Naive B cell (primary cell): ENCODE data around the gene KAZN. TPM values are rescaled to one million over a fixed set of nuclear protein-coding genes. Genes with fewer than 3 reads are reported as not detected.
A peak's percentile ranks its signal among the peaks of the same experiment; 100 is the strongest.

Experiments used
- ATAC-seq, 2 donors: fragments of 150-1000 bp; cut with Tn5 transposase; 2 replicates each; pipeline ENCODE4 v1.10.0; 2021; ENCODE audit warnings: low read depth in 2 of 2, mild to moderate bottlenecking in 2 of 2, moderate library complexity in 2 of 2
- DNase-seq: peaks from one replicate; pipeline ENCODE4 v3.0.0; 2022
- H3K27ac Mint-ChIP-seq, 6 donors: one replicate each; pipeline ENCODE4 v1.8.0; 2020 to 2022; ENCODE audit warnings: mild to moderate bottlenecking in 6 of 6, mixed read lengths in 6 of 6, moderate library complexity in 5 of 6, inconsistent platforms in 2 of 6
- H3K27me3 Mint-ChIP-seq, 3 donors: one replicate each; pipeline ENCODE4 v1.8.0; 2021 to 2022; ENCODE audit warnings: mixed read lengths in 3 of 3, mild to moderate bottlenecking in 1 of 3
- H3K36me3 Mint-ChIP-seq, 2 donors: one replicate each; pipeline ENCODE4 v1.8.0; 2020 to 2022; ENCODE audit warnings: mixed read lengths in 2 of 2, inconsistent platforms in 1 of 2, mild to moderate bottlenecking in 1 of 2
- H3K4me1 Mint-ChIP-seq, 3 donors: one replicate each; pipeline ENCODE4 v1.8.0; 2020 to 2022; ENCODE audit warnings: mixed read lengths in 3 of 3, inconsistent platforms in 1 of 3, mild to moderate bottlenecking in 1 of 3, moderate library complexity in 1 of 3
- H3K4me3 Mint-ChIP-seq, 8 donors: one replicate each; pipeline ENCODE4 v1.8.0; 2020 to 2022; ENCODE audit warnings: mild to moderate bottlenecking in 8 of 8, mixed read lengths in 8 of 8, moderate library complexity in 8 of 8, inconsistent platforms in 2 of 8
- H3K9me3 Mint-ChIP-seq, 7 donors: one replicate each; pipeline ENCODE4 v1.8.0; 2020 to 2022; ENCODE audit warnings: mixed read lengths in 7 of 7, mild to moderate bottlenecking in 5 of 7, inconsistent platforms in 2 of 7, moderate library complexity in 1 of 7
- polyA plus RNA-seq, 6 donors: library from polyadenylated mRNA; unstranded; fragments of 300-500 nt; fragmentation: Illumina TruSeq; gene quantifications; one replicate each; pipeline ENCODE4 v1.2.3, GENCODE V29; 2021; ENCODE audit warnings: low read depth in 6 of 6

The KAZN gene
- polyA plus RNA-seq, 6 donors from 2014 or later = 0.16 TPM; not detected in 5

GRCh38 chr1:14810595-14811361, 212.3 kb downstream of the KAZN start:
- ATAC-seq = no peak
- Mint-ChIP-seq H3K36me3 (peaks cover 8 to 14% of the 10 kb centered on the region in 2 donors), H3K27me3 (no peaks in the 10 kb centered on the region), H3K4me3 (no peak overlapping the region), H3K27ac (peak overlapping the region in 1 of 6 donors; percentile 45), H3K9me3 (peaks cover 0 to 34% (median 18%) of the 10 kb centered on the region in 7 donors), H3K4me1 (no peaks in the 10 kb centered on the region)
- no peak for DNase-seq

GRCh38 chr1:14811573-14811972, 213.1 kb downstream of the KAZN start:
- DNase-seq = no peak
- Mint-ChIP-seq H3K27me3 (no peaks in the 10 kb centered on the region), H3K9me3 (peaks cover 4 to 26% (median 17%) of the 10 kb centered on the region in 7 donors), H3K36me3 (peaks cover 6 to 12% of the 10 kb centered on the region in 2 donors), H3K27ac (no peak overlapping the region), H3K4me3 (no peak overlapping the region), H3K4me1 (no peaks in the 10 kb centered on the region)
- no peak for ATAC-seq

GRCh38 chr1:14812189-14812588, 213.7 kb downstream of the KAZN start:
- Mint-ChIP-seq H3K27me3 (no peaks in the 10 kb centered on the region), H3K27ac (no peak overlapping the region), H3K4me3 (no peak overlapping the region), H3K36me3 (peaks cover 4 to 7% of the 10 kb centered on the region in 2 donors), H3K9me3 (peaks cover 0 to 19% (median 11%) of the 10 kb centered on the region in 7 donors), H3K4me1 (no peaks in the 10 kb centered on the region)
- DNase-seq = no peak
- no peak for ATAC-seq

- H3K4me1 Mint-ChIP-seq = no peaks in the 10 kb centered on the region
- DNase-seq (no peak), ATAC-seq (no peak)
- H3K9me3 Mint-ChIP-seq = peaks cover 0 to 4% (median 1%) of the 10 kb centered on the region in 7 donors
- peaks cover 0 to 2% (median 0%) of the 10 kb centered on the region in 3 donors for H3K27me3 Mint-ChIP-seq
- H3K27ac Mint-ChIP-seq = no peak overlapping the region
- no peaks in the 10 kb centered on the region for H3K36me3 Mint-ChIP-seq
- no peak overlapping the region for H3K4me3 Mint-ChIP-seq
These were observed 216.8 kb downstream of the KAZN start for GRCh38 chr1:14815175-14815877.

- Mint-ChIP-seq H3K4me1 (no peaks in the 10 kb centered on the region), H3K36me3 (no peaks in the 10 kb centered on the region), H3K27ac (no peak overlapping the region), H3K9me3 (peaks cover 0 to 4% (median 1%) of the 10 kb centered on the region in 7 donors), H3K27me3 (peaks cover 0 to 8% (median 0%) of the 10 kb centered on the region in 3 donors), H3K4me3 (no peak overlapping the region)
- DNase-seq (no peak), ATAC-seq (no peak)
These were observed 219.0 kb downstream of the KAZN start for GRCh38 chr1:14817223-14818170.

GRCh38 chr1:14820295-14821085, 222.0 kb downstream of the KAZN start:
- DNase-seq (no peak), ATAC-seq (no peak)
- Mint-ChIP-seq H3K27ac (peak overlapping the region in 1 of 6 donors; percentile 52), H3K9me3 (peaks cover 0 to 4% (median 0%) of the 10 kb centered on the region in 7 donors), H3K27me3 (peaks cover 0 to 8% (median 0%) of the 10 kb centered on the region in 3 donors), H3K36me3 (no peaks in the 10 kb centered on the region), H3K4me3 (peak overlapping the region in 1 of 8 donors; percentile 18), H3K4me1 (no peaks in the 10 kb centered on the region)

GRCh38 chr1:14822493-14822892, 224.0 kb downstream of the KAZN start:
- H3K4me3 Mint-ChIP-seq = no peak overlapping the region
- no peaks in the 10 kb centered on the region for H3K9me3 Mint-ChIP-seq
- no peaks in the 10 kb centered on the region for H3K4me1 Mint-ChIP-seq
- no peaks in the 10 kb centered on the region for H3K36me3 Mint-ChIP-seq
- DNase-seq (no peak), ATAC-seq (no peak)
- H3K27me3 Mint-ChIP-seq = peaks cover 0 to 8% (median 0%) of the 10 kb centered on the region in 3 donors
- no peak overlapping the region for H3K27ac Mint-ChIP-seq

GRCh38 chr1:14822996-14823395, 224.5 kb downstream of the KAZN start:
- Mint-ChIP-seq H3K9me3 (no peaks in the 10 kb centered on the region), H3K36me3 (no peaks in the 10 kb centered on the region)

GRCh38 chr1:14824314-14824915, 225.9 kb downstream of the KAZN start:
- Mint-ChIP-seq H3K9me3 (peaks cover 0 to 7% (median 0%) of the 10 kb centered on the region in 7 donors), H3K4me1 (no peaks in the 10 kb centered on the region), H3K4me3 (no peak overlapping the region), H3K27me3 (peaks cover 0 to 8% (median 4%) of the 10 kb centered on the region in 3 donors), H3K27ac (no peak overlapping the region), H3K36me3 (no peaks in the 10 kb centered on the region)
- DNase-seq (no peak), ATAC-seq (no peak)

More at GRCh38 chr1:14822996-14823395, 224.5 kb downstream of the KAZN start:
- ATAC-seq (no peak), DNase-seq (no peak)
- no peak overlapping the region for H3K27ac Mint-ChIP-seq
- no peak overlapping the region for H3K4me3 Mint-ChIP-seq
- H3K27me3 Mint-ChIP-seq = peaks cover 0 to 8% (median 0%) of the 10 kb centered on the region in 3 donors
- no peaks in the 10 kb centered on the region for H3K4me1 Mint-ChIP-seq

GRCh38 chr1:14825396-14825795, 226.9 kb downstream of the KAZN start:
- ATAC-seq (no peak), DNase-seq (no peak)
- no peaks in the 10 kb centered on the region for H3K4me1 Mint-ChIP-seq
- H3K27ac Mint-ChIP-seq = no peak overlapping the region
- H3K9me3 Mint-ChIP-seq = peaks cover 0 to 9% (median 0%) of the 10 kb centered on the region in 7 donors
- peaks cover 0 to 6% (median 4%) of the 10 kb centered on the region in 3 donors for H3K27me3 Mint-ChIP-seq
- H3K4me3 Mint-ChIP-seq = no peak overlapping the region
- no peaks in the 10 kb centered on the region for H3K36me3 Mint-ChIP-seq

GRCh38 chr1:14826172-14826636, 227.7 kb downstream of the KAZN start:
- Mint-ChIP-seq H3K36me3 (no peaks in the 10 kb centered on the region), H3K27me3 (peaks cover 0 to 4% (median 0%) of the 10 kb centered on the region in 3 donors), H3K27ac (no peak overlapping the region), H3K9me3 (peaks cover 0 to 10% (median 2%) of the 10 kb centered on the region in 7 donors), H3K4me3 (no peak overlapping the region), H3K4me1 (no peaks in the 10 kb centered on the region)
- ATAC-seq (no peak), DNase-seq (no peak)

GRCh38 chr1:14826731-14827326, 228.3 kb downstream of the KAZN start:
- H3K9me3 Mint-ChIP-seq = peaks cover 0 to 10% (median 3%) of the 10 kb centered on the region in 7 donors
- no peaks in the 10 kb centered on the region for H3K4me1 Mint-ChIP-seq
- ATAC-seq (no peak), DNase-seq (no peak)
- H3K36me3 Mint-ChIP-seq = no peaks in the 10 kb centered on the region
- H3K27me3 Mint-ChIP-seq = peaks cover 0 to 4% (median 0%) of the 10 kb centered on the region in 3 donors
- no peak overlapping the region for H3K4me3 Mint-ChIP-seq
- H3K27ac Mint-ChIP-seq = no peak overlapping the region
